Measurements from ENCODE around the gene LPCAT3. TPM values are rescaled to one million over a fixed set of nuclear protein-coding genes. Genes with fewer than 3 reads are reported as not detected.
"Not testable (repeated sequence)": the region's sequence is repeated elsewhere in the genome, so short reads cannot be mapped to it uniquely, and the experiment has no call there.

The LPCAT3 gene
- total RNA-seq, 1 donor from 2014 or later, result 40.2 TPM

GRCh38 chr12:7016958-7017571 is 1.2 kb downstream of the LPCAT3 start:
- Mint-ChIP-seq H3K36me3 (ENCODE audit: low read depth, unreplicated experiment) (peaks cover 9% of the 10 kb centered on the region), H3K4me3 (ENCODE audit: unreplicated experiment) (peak overlapping the region; percentile 94), H3K9me3 (ENCODE audit: unreplicated experiment) (no peaks in the 10 kb centered on the region), H3K27ac (ENCODE audit: unreplicated experiment) (no peak overlapping the region), H3K27me3 (ENCODE audit: unreplicated experiment) (no peaks in the 10 kb centered on the region), H3K4me1 (ENCODE audit: unreplicated experiment) (peaks cover 27% of the 10 kb centered on the region)
- no peak for DNase-seq (ENCODE audit: low spot score)
- TF ChIP-seq, protein P1, sequence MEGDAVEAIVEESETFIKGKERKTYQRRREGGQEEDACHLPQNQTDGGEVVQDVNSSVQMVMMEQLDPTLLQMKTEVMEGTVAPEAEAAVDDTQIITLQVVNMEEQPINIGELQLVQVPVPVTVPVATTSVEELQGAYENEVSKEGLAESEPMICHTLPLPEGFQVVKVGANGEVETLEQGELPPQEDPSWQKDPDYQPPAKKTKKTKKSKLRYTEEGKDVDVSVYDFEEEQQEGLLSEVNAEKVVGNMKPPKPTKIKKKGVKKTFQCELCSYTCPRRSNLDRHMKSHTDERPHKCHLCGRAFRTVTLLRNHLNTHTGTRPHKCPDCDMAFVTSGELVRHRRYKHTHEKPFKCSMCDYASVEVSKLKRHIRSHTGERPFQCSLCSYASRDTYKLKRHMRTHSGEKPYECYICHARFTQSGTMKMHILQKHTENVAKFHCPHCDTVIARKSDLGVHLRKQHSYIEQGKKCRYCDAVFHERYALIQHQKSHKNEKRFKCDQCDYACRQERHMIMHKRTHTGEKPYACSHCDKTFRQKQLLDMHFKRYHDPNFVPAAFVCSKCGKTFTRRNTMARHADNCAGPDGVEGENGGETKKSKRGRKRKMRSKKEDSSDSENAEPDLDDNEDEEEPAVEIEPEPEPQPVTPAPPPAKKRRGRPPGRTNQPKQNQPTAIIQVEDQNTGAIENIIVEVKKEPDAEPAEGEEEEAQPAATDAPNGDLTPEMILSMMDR (IDR thresholded peaks at IDR 0.05; ENCODE audit: unreplicated experiment), result no peak

DNA sequence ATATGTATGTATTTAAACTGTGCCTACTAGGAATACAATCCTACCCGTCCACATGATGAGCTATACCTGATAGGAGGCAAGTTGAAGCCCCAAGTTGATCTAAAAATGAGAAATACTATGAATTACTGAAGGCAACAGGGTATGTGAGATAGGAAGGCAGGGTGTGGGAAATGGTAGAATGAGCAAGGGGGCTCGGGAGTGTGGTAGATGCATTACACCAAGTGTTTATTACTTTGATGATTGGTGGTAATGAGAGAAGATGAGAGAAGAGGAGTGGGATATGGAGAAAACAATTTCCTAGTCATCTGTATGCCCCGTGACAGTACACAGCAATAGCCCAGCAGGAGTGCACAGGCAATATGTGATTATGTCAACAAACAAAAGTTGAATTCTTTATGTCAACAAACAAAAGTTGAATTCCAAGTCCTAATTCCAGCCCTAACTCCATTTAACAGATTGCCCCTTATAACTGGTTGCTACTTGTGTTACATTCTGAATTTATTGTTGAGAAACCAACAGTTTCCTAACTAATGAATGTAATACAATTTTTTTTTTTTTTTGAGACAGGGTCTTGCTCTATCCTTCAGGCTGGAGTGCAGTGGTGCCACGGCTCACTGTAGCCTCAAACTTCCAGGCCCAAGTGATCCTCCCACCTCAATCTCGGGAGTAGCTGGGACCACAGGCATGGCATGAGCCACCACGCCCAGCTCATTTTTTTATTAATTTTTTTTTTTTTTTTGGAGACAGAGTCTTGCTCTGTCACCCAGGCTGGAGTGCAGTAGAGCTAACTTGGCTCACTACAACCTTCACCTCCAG is 2.5 kb downstream of the LPCAT3 start:
- Mint-ChIP-seq H3K27me3 (ENCODE audit: unreplicated experiment) (no peaks in the 10 kb centered on the region), H3K27ac (ENCODE audit: unreplicated experiment) (no peak overlapping the region), H3K9me3 (ENCODE audit: unreplicated experiment) (no peaks in the 10 kb centered on the region), H3K4me3 (ENCODE audit: unreplicated experiment) (no peak overlapping the region), H3K36me3 (ENCODE audit: low read depth, unreplicated experiment) (peaks cover 9% of the 10 kb centered on the region), H3K4me1 (ENCODE audit: unreplicated experiment) (peaks cover 27% of the 10 kb centered on the region)
- no peak for DNase-seq (ENCODE audit: low spot score)
- TF ChIP-seq, protein P1 (IDR thresholded peaks at IDR 0.05; ENCODE audit: unreplicated experiment), result no peak

DNA sequence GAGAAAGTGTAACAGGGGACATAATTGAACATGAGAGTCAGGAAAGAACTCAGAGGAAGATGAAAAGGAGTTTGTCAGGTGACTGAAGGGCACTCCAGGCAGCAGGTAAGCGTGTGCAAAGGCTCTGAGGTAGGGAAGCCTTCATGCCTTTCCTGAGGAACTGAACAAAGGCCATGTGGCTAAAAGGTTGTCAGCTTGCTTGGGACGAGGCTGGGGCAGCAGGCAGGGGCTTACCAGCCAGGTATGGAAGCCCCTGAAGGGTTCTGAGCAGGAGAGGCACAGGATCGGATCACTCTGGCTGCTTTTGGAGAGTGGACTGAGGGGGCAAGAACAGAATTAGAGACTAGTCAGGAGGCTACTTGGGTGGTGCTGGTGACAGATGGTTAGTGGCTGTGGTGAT is 5.2 kb downstream of the LPCAT3 start:
- no peaks in the 10 kb centered on the region for H3K27me3 Mint-ChIP-seq (ENCODE audit: unreplicated experiment)
- no peak for DNase-seq (ENCODE audit: low spot score)
- peaks cover 9% of the 10 kb centered on the region for H3K36me3 Mint-ChIP-seq (ENCODE audit: low read depth, unreplicated experiment)
- no peak overlapping the region for H3K4me3 Mint-ChIP-seq (ENCODE audit: unreplicated experiment)
- no peaks in the 10 kb centered on the region for H3K9me3 Mint-ChIP-seq (ENCODE audit: unreplicated experiment)
- TF ChIP-seq, protein P1 (IDR thresholded peaks at IDR 0.05; ENCODE audit: unreplicated experiment), result no peak
- H3K27ac Mint-ChIP-seq (ENCODE audit: unreplicated experiment), result no peak overlapping the region
- peaks cover 18% of the 10 kb centered on the region for H3K4me1 Mint-ChIP-seq (ENCODE audit: unreplicated experiment)

- Mint-ChIP-seq H3K4me1 (ENCODE audit: unreplicated experiment) (peaks cover 10% of the 10 kb centered on the region), H3K27me3 (ENCODE audit: unreplicated experiment) (no peaks in the 10 kb centered on the region), H3K27ac (ENCODE audit: unreplicated experiment) (no peak overlapping the region), H3K9me3 (ENCODE audit: unreplicated experiment) (no peaks in the 10 kb centered on the region), H3K36me3 (ENCODE audit: low read depth, unreplicated experiment) (peaks cover 9% of the 10 kb centered on the region), H3K4me3 (ENCODE audit: unreplicated experiment) (no peak overlapping the region)
- no peak for DNase-seq (ENCODE audit: low spot score)
- TF ChIP-seq, protein P1 (IDR thresholded peaks at IDR 0.05; ENCODE audit: unreplicated experiment), result no peak
Observed at GRCh38 chr12:7012024-7012607, 6.2 kb downstream of the LPCAT3 start.

- not testable (repeated sequence) for H3K27ac Mint-ChIP-seq (ENCODE audit: unreplicated experiment); DNase-seq (ENCODE audit: low spot score); H3K27me3 Mint-ChIP-seq (ENCODE audit: unreplicated experiment); H3K36me3 Mint-ChIP-seq (ENCODE audit: low read depth, unreplicated experiment); H3K4me3 Mint-ChIP-seq (ENCODE audit: unreplicated experiment); H3K9me3 Mint-ChIP-seq (ENCODE audit: unreplicated experiment); H3K4me1 Mint-ChIP-seq (ENCODE audit: unreplicated experiment)
Observed at GRCh38 chr12:7011398-7011797, 6.9 kb downstream of the LPCAT3 start.

All from endothelial cell (in vitro differentiated cells).